K562 (cell line): ENCODE data around the gene MSH2. TPM values are rescaled to one million over a fixed set of nuclear protein-coding genes. Genes with fewer than 3 reads are reported as not detected.

Experiments used
- ATAC-seq: fragments of 200-7000 bp; cut with Tn5 transposase; 3 replicates; pipeline ENCODE4 v1.9.1; 2020; ENCODE audit warnings: moderate library complexity
- BruUV-seq: library from RNA; stranded (reverse); fragments of 400-500 nt; replicated peaks from 2 replicates; lab custom pipeline; 2021; lab: Mats Ljungman, UMichigan
- CTCF ChIA-PET: fragments of 300-600 bp; formaldehyde crosslinking; extraction: SDS; loops from one replicate; lab custom pipeline; 2021; ENCODE audit warnings: low intra/inter-chr PET ratio; lab: Yijun Ruan, JAX
- POLR2A ChIA-PET: fragments of 300-600, 350-650 bp; sonication (Branson Sonifier 250); formaldehyde crosslinking; extraction: SDS; loops from one replicate; lab custom pipeline; 2021; ENCODE audit warnings: antibody characterized with exemption, inconsistent platforms; lab: Yijun Ruan, JAX
- DNase-seq, 4 experiments: peaks; one replicate each; pipeline versions ENCODE4 v3.0.0 to v3.0.0-alpha.2; 2011 to 2018; ENCODE audit warnings: low spot score in 3 of 4, mixed read lengths in 3 of 4; ENCODE audit errors: extremely low read depth in 1 of 4
- FAIRE-seq: peaks from 2 replicates; lab custom pipeline; 2011; peaks lifted over from hg19 to GRCh38; lab: Jason Lieb, UNC
- H2AFZ ChIP-seq: 2 replicates; pipeline ENCODE4 v1.6.0; 2011; ENCODE audit warnings: low read depth, low read length, control low read depth, inconsistent platforms
- H3K27ac ChIP-seq: fragments of 200-600 bp; 3 replicates; pipeline ENCODE4 v1.8.0; 2011; ENCODE audit warnings: low read depth, mild to moderate bottlenecking, control low read depth, inconsistent platforms, low read length, moderate library complexity, mixed read lengths; ENCODE audit errors: extremely low read depth
- H3K27me3 ChIP-seq, 2 experiments: fragments of 300-600 bp in 1 of 2; 2 replicates in 1 of 2; 3 replicates in 1 of 2; pipeline versions ENCODE4 v1.6.0 to v1.8.0; 2011; ENCODE audit warnings: inconsistent platforms in 2 of 2, low read length in 2 of 2, mild to moderate bottlenecking in 1 of 2, mixed read lengths in 1 of 2, moderate library complexity in 1 of 2; ENCODE audit not compliant: control insufficient read depth in 2 of 2, insufficient read depth in 2 of 2
- H3K36me3 ChIP-seq: fragments of 300-600 bp; 3 replicates; pipeline ENCODE4 v1.8.0; 2011; ENCODE audit warnings: mild to moderate bottlenecking, low read length, inconsistent platforms; ENCODE audit not compliant: control insufficient read depth, insufficient read depth
- H3K4me1 ChIP-seq, 2 experiments: fragments of 200-600 bp in 1 of 2; replicated peaks in 1 of 2; 2 replicates in 1 of 2; 3 replicates in 1 of 2; pipeline versions ENCODE4 v1.5.1 to v1.8.0; 2011; ENCODE audit warnings: inconsistent platforms in 2 of 2, low read length in 2 of 2, mild to moderate bottlenecking in 1 of 2, mixed read lengths in 1 of 2, moderate library complexity in 1 of 2; ENCODE audit not compliant: control insufficient read depth in 2 of 2, insufficient read depth in 2 of 2
- H3K4me2 ChIP-seq: 2 replicates; pipeline ENCODE4 v1.6.1; 2011; ENCODE audit warnings: low read length, control low read depth, inconsistent platforms, mixed read lengths; ENCODE audit not compliant: insufficient read depth
- H3K4me3 ChIP-seq: fragments of 200-600 bp; sonication (generic), shearing (Covaris generic); 2 replicates; pipeline ENCODE4 v1.5.1; 2016; ENCODE audit warnings: control low read depth, inconsistent platforms
- H3K79me2 ChIP-seq: fragments of 200-600 bp; 3 replicates; pipeline ENCODE4 v1.8.0; 2011; ENCODE audit warnings: low read length, inconsistent platforms; ENCODE audit not compliant: control insufficient read depth, insufficient read depth
- H3K9ac ChIP-seq, 2 experiments: 2 replicates each; pipeline versions ENCODE4 v1.6.0 to v1.6.1; 2011; ENCODE audit warnings: low read depth in 2 of 2, low read length in 2 of 2, control low read depth in 1 of 2, inconsistent platforms in 1 of 2, mild to moderate bottlenecking in 1 of 2, mixed read lengths in 1 of 2; ENCODE audit not compliant: insufficient read depth in 1 of 2
- H3K9me1 ChIP-seq: one replicate; pipeline ENCODE4 v1.6.0; 2011; ENCODE audit warnings: inconsistent platforms, mild to moderate bottlenecking, low read length, moderate library complexity; ENCODE audit not compliant: control insufficient read depth, insufficient read depth
- H3K9me3 ChIP-seq: replicated peaks from 2 replicates; pipeline ENCODE4 v1.5.1; 2011; ENCODE audit warnings: low read depth, low read length, inconsistent platforms; ENCODE audit not compliant: control insufficient read depth, insufficient read depth
- H4K20me1 ChIP-seq: replicated peaks from 2 replicates; pipeline ENCODE4 v1.6.1; 2011; ENCODE audit warnings: low read length, inconsistent platforms, mixed read lengths; ENCODE audit not compliant: control insufficient read depth, insufficient read depth
- CHCHD3 ChIP-seq: fragments of 250-450 bp; sonication (Bioruptor Pico); IDR thresholded peaks from 2 replicates; pipeline ENCODE4 v2.1.2; 2022; ENCODE audit warnings: mild to moderate bottlenecking
- FOXK2 ChIP-seq, 2 experiments: fragments of 450-650 bp; IDR thresholded peaks in 1 of 2; conservative IDR thresholded peaks in 1 of 2; 2 replicates each; pipeline ENCODE4 v1.6.1; 2016; ENCODE audit warnings: low read depth in 2 of 2, mild to moderate bottlenecking in 1 of 2
- GTF2F1 ChIP-seq: IDR thresholded peaks from 2 replicates; pipeline ENCODE4 v1.6.1; 2011; ENCODE audit warnings: low read depth, low read length, improper control_type of control experiment
- HDAC2 ChIP-seq: fragments of 450-650 bp; IDR thresholded peaks from 2 replicates; pipeline ENCODE4 v1.6.1; 2016; ENCODE audit warnings: mild to moderate bottlenecking
- HSF4 ChIP-seq: fragments of 250-450 bp; sonication (Bioruptor Pico); IDR thresholded peaks from 2 replicates; pipeline ENCODE4 v2.1.2; 2022; ENCODE audit warnings: mild to moderate bottlenecking, moderate library complexity, borderline replicate concordance
- MBD1 ChIP-seq: fragments of 250-450 bp; sonication (Bioruptor Pico); IDR thresholded peaks from 2 replicates; pipeline ENCODE4 v1.8.0; 2022; ENCODE audit warnings: inconsistent platforms
- MECOM ChIP-seq: fragments of 250-450 bp; sonication (Bioruptor Pico); IDR thresholded peaks from 2 replicates; pipeline ENCODE4 v1.8.0; 2022; ENCODE audit warnings: inconsistent platforms
- NFYB ChIP-seq: IDR thresholded peaks from 2 replicates; pipeline ENCODE4 v1.6.1; 2011; ENCODE audit warnings: mild to moderate bottlenecking, moderate library complexity; ENCODE audit not compliant: insufficient read length; ENCODE audit errors: extremely low read depth
- PCBP1 ChIP-seq: fragments of 200-400 bp; formaldehyde crosslinking; IDR thresholded peaks from 2 replicates; pipeline ENCODE4 v1.6.1; 2018; ENCODE audit warnings: mild to moderate bottlenecking, low read depth, low read length; ENCODE audit not compliant: poor library complexity, severe bottlenecking
- SMAD2 ChIP-seq: fragments of 150-350 bp; IDR thresholded peaks from 2 replicates; pipeline ENCODE4 v1.6.1; 2014; ENCODE audit warnings: low read depth, mild to moderate bottlenecking, low read length
- ZNF212 ChIP-seq: fragments of 450-650 bp; formaldehyde crosslinking; IDR thresholded peaks from 2 replicates; pipeline ENCODE4 v1.4.0; 2020; ENCODE audit warnings: mild to moderate bottlenecking
- ZNF584 ChIP-seq: fragments of 200-800 bp; sonication (Bioruptor generic); IDR thresholded peaks from 2 replicates; pipeline ENCODE4 v1.6.1; 2016; ENCODE audit warnings: low read depth, mild to moderate bottlenecking, missing genetic modification characterization, missing compliant biosample characterization
- WGBS: fragments of 100-300 bp; shearing (Covaris generic); methylation state at CpG from one replicate; pipeline ENCODE4 v1.1.6; 2016; ENCODE audit warnings: low coverage, mixed read lengths; ENCODE audit not compliant: insufficient coverage; ENCODE audit errors: missing lambda C conversion rate; 5-methylcytosine and 5-hydroxymethylcytosine counted together
- in situ Hi-C: fragments of 300-500 bp; cut with MboI; formaldehyde crosslinking; loops from 4 replicates; pipeline ENCODE4 v1.15.0; 2018; ENCODE audit warnings: inconsistent platforms, mixed read lengths
- intact Hi-C: fragments of 100-400 bp; cut with micrococcal nuclease; formaldehyde crosslinking; loops from 2 replicates; pipeline ENCODE4 v1.14.2; 2022
- polyA plus RNA-seq, 8 experiments: library from polyadenylated mRNA; depleted of rRNA in 4 of 8; stranded (reverse) in 5 of 8; unstranded in 3 of 8; fragments of >200 nt; fragmentation: Nextera tagmentation in 2 of 8; fragmentation: Illumina TruSeq in 1 of 8; extraction: Ambion mirVana in 2 of 8; extraction: Trizol in 1 of 8; gene quantifications; 2 replicates each; pipeline versions ENCODE4 v1.2.1 to v1.2.3, GENCODE V29; 2011 to 2014; ENCODE audit warnings: inconsistent platforms in 1 of 8, missing spikeins in 1 of 8
- total RNA-seq, 7 experiments: library from RNA; depleted of rRNA in 6 of 7; stranded (reverse); fragments of >200 nt in 6 of 7; fragmentation: Illumina TruSeq in 2 of 7; extraction: Trizol in 2 of 7; gene quantifications; 2 replicates each; pipeline versions ENCODE4 v1.2.1 to v1.2.3, GENCODE V29; 2011 to 2021; ENCODE audit warnings: low replicate concordance in 1 of 7
- TF ChIP-seq, protein P1 (sequence below): sonication (generic); formaldehyde crosslinking; IDR thresholded peaks from 2 replicates; pipeline ENCODE4 v1.8.0; 2023; ENCODE audit warnings: mild to moderate bottlenecking, missing genetic modification reagents

Gene MSH2
- total and polyA plus RNA-seq, 9 of the 15 experiments (the other 6 are each of a cell fraction or from before 2014, with no cell fraction given), result 51.8 to 139 (median 113) TPM

- TF ChIP-seq MBD1 (CRISPR knock-in tag), result no peak
These were observed 82.2 kb downstream of the MSH2 start (continued) for GRCh38 chr2:47485177-47485576.

DNA sequence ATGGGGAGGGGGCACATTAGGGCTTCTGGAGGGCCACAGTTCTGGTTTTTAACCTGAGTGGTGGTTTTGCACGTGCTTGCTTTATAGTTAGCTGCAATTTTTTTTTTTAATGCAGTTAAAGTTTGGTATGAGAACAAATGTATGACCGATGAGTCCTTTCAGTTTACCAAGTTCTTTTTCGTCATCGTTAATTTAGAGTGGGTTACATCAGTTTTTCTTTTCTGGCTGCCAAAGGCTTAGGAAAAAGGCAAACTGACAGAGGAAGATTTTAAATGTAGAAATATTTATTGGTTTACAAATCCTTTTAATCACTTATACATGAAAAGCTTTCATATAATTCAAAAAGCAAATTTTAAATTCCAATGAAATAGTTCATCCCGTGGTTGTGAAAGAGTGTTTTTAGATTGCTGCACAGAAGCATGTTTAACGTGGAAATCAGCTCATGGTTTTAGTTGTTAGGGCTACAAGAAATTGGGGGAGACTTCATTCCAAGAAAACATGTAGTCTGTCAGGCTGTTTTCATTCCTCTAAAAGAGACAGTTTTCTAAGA is 82.9 kb downstream of the MSH2 start:
- no peaks in the 10 kb centered on the region for H3K27me3 ChIP-seq
- ChIA-PET POLR2A (interaction anchor here (1.3 to 1.8 kb wide), 2 partner anchors 9 to 18 kb away, joined by 4 to 6 read pairs; no protein-coding TSS in a partner anchor), CTCF (no interaction called here)
- FAIRE-seq, result no peak
- ATAC-seq, result no peak
- BruUV-seq, result no TSS peak
- H3K27ac ChIP-seq, result no peak overlapping the region
- DNase-seq, result no peak
- peaks cover 39% of the 10 kb centered on the region for H3K36me3 ChIP-seq
- 75% methylated on average over 6 of the region's 6 CpGs for WGBS
- no peak overlapping the region for H3K9ac ChIP-seq
- H3K4me3 ChIP-seq, result no peak overlapping the region
- no peaks in the 10 kb centered on the region for H4K20me1 ChIP-seq
- no peaks in the 10 kb centered on the region for H3K9me3 ChIP-seq
- no peak overlapping the region for H3K4me2 ChIP-seq
- H2AFZ ChIP-seq, result no peak overlapping the region
- intact Hi-C loops, result no loop called here
- TF ChIP-seq ZNF212, result no peak
- no peak for TF ChIP-seq HSF4 (CRISPR knock-in tag)
- no peak for TF ChIP-seq CHCHD3
- no peak for TF ChIP-seq SMAD2
- TF ChIP-seq PCBP1, result no peak
- TF ChIP-seq GTF2F1, result no peak
- TF ChIP-seq MECOM (CRISPR knock-in tag), result no peak
- TF ChIP-seq, protein P1, sequence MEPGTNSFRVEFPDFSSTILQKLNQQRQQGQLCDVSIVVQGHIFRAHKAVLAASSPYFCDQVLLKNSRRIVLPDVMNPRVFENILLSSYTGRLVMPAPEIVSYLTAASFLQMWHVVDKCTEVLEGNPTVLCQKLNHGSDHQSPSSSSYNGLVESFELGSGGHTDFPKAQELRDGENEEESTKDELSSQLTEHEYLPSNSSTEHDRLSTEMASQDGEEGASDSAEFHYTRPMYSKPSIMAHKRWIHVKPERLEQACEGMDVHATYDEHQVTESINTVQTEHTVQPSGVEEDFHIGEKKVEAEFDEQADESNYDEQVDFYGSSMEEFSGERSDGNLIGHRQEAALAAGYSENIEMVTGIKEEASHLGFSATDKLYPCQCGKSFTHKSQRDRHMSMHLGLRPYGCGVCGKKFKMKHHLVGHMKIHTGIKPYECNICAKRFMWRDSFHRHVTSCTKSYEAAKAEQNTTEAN, result no peak
- TF ChIP-seq FOXK2 (conservative IDR thresholded peaks at IDR 0.05 in 1 of 2, IDR thresholded peaks at IDR 0.05 in 1 of 2; ENCODE audit: low read depth in 2 of 2), result no peak
- TF ChIP-seq ZNF584 (CRISPR knock-in tag), result no peak
- no peak for TF ChIP-seq NFYB
- no peak for TF ChIP-seq HDAC2
- in situ Hi-C loops, result no loop called here
- no peaks in the 10 kb centered on the region for H3K79me2 ChIP-seq
- no peaks in the 10 kb centered on the region for H3K9me1 ChIP-seq
- H3K4me1 ChIP-seq, result peaks cover 4 to 11% of the 10 kb centered on the region in 2 experiments; a peak in 4 of 5 replicates
